ENCODE data around the gene NARS2.

Gene NARS2

DNA sequence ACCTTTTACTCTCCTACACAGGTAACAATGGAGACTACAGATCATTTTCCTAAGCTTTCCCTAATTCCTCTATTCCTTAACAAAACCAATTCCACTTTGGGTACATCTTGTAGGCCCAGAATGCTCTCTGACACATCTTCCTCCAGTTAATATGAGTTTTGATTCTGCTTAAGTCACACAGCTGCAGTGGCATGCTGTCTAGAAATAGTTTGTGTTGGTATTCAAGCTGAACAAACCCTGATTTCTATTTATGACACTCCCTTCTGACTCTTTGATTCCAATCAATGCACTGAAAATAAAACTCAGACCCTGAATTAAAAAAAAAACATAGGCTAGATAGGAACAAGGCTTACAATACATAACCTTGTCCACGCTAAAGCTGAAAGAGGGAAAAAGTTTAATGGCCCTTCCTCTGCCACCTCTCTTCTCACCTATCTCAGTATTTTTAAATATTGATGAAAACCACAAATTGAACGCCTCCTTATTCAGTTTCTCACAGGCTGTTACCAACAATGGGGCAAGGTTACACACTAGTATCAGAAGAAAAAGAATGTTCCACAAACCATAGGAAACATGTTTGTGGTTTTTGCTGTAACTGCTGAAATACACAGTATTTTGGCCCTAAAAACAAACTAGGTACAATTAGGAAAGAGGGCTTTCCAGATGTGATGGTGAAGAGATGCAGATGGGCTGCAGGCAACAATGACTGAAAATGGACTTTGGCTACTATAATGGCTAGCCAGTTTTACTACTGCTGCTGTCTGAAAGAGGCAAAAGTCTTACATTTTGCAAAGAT, 121.3 kb downstream of the NARS2 start:
- no peak for DNase-seq
- intact Hi-C loops (cut with DNase I) = no loop called here

DNA sequence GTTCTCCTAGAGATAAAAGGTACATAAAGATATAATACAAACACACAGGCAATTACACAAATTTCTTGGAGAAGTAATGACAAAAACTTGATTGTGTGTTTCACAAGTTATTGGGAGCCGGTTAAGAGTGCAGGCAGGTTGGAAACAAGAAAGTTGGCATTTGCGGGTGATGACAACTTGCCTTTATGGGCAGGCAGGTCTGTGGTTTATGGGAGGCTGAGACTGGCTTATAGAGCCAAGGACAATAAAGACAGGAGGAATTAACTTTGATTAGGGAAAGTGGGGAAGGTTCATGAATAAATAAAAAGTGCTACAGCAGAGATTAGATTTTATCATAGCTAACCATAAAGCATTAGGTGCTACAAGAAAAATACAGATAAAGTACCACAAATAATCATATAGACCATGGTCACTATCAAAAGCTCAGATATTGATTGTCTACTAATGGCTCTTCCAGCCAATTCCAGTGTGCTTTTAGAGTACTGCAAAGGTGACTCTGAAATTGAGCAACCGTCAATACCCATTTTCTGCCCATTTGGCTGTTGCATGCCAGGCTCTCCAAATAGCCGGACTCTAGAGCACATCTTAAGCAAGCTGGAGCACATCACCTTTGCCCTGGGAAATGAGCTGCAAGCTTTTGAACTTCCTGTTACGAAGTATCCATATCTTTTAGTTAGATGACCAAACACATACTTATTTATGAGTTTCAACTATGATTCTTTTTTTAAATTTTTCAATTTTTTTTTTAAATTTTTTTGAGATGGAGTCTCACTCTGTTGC, 123.1 kb downstream of the NARS2 start:
- intact Hi-C loops (cut with DNase I) = no loop called here
- no peak for DNase-seq

DNA sequence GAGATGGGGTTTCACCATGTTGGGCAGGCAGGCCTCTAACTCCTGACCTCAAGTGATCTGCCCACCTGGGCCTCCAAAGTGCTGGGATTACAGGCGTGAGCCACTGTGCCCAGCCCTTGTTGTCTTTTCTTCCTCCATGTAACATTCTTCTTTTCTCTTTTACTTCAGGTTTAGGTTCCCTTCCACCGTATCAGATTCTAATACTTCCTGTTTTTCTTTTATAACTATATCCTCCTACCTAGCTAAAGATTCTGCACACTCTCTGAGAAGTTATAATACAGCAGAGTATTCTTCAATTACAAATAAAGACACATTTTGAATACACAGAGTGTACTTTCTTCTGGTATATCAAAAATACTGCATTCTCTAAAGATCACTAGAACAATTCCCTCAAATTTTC, 123.8 kb downstream of the NARS2 start:
- intact Hi-C loops (cut with DNase I) = no loop called here
- no peak for DNase-seq

DNA sequence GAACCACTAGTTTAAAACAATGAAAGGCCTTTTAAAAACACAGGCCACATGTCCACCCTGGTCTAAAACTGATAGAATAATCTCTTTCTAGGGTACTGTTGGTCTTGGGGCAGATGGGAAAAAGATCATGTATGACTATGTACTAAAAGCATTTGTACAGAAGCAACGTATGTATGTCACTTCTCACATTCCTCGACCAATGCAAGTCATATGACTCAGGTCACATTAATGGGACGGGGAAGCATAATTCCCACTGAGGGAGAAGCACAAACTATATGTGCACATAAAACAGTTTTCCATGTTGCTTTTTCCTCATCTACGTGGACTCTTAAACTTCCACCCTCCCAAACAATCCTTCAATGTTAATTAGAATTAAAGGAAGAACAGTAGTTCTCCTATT, 124.8 kb downstream of the NARS2 start:
- no peak for DNase-seq
- intact Hi-C loops (cut with DNase I) = no loop called here

DNA sequence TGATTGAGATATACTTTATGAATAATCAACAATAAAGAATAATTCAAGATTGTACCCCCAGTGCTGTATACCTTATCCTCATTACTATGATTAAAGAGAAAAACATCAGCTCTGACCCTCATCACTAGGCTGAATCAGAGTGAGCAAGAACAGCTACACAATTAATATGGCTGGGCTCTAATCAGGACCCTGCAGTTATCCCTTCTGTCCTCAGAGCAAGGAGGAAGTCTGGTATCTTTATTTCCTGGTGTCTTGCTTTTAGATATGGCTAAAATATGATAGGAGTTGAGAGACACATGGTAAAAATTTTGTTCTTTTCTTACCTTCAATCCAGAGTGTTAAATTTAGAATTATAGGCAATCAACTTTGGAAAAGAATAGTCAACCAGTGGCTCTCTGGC, 128.5 kb downstream of the NARS2 start:
- DNase-seq = no peak
- intact Hi-C loops (cut with DNase I) = no loop called here

DNA sequence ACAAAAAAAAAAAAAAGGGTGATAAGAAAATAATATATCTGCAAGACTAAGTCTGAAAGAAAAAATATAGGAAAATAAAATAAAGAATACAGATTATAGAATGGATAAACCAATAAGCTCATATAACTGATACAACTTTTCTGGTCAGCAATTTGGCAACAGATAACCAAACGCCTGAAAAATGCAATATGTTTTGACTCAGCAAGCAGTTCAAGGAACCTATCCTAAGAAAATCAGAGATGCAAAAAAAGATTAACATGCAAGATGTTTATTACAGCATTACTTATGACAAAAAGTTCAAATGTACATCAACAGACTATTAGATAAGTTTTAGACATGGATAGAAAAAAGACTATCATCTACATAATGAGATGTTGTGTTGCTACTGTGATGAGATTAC, 129.9 kb downstream of the NARS2 start:
- no peak for DNase-seq
- intact Hi-C loops (cut with DNase I) = no loop called here

DNA sequence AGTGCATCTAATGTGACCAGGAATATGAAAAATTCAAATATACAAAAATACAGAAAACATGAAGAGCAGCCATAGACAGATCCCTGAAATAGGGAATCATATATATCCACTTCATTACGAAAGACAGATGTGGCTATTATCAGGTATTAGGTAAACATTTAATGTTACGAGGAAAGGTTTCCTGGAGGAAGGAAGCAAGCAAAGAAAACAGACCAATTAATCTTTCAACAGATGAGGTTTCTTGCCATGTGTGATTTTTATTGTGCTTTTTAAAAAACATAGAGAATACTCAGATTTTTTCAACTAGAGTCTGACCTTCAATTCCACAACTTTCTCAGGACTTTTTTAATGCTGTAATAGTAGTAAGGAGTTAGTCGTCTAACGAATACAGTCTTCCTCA, 132.7 kb downstream of the NARS2 start:
- intact Hi-C loops (cut with DNase I) = no loop called here
- no peak for DNase-seq

DNA sequence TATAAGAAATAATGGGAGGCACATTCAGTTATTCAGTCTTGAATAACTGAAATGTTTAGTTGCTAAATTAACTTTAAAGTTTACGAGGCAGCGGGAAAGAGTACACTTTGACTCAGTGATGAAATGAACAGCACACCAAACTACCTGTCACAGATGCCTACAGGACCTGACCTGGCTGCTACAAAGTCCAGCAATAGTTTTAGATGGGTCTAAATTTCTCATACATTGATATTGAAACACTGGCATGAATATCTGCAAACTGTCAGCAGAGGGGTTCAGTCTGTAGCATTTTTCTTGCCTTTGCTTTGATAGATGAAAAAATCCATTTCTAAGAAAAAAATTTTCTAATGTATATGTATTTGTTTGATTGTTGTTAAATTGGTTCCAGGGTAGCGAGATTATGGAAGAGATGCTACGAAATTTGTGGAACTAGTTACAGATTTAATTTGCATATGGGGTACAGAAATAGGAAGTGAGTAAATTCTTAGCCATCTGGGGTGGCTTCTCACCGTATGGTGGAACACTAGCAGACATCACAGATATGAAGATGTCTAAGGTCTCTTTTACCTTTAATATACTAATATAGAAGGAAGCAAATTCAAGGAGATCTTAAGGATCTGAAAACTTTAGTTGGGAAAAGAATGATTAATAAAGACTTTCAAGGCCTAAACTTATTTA, 136.2 kb downstream of the NARS2 start:
- intact Hi-C loops (cut with DNase I) = no loop called here

DNA sequence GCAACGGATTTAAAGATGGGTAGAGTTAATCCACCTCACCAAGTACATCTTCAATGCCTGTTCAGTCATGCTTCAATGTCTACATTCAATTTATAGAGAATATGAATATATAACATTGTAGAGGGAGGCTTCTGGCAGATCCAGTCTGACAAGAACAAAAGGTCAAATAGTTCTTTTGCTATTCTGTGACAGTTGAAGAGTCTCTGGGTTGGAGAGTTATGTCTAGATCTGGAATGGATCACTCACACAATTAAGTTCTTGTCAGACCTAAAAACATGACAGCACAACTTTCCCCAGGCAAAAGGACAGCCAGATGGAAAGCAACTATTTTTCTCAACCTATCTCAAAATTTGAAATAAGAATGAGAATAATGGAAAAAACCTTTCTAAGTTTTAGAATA, 141.7 kb downstream of the NARS2 start:
- no peak for DNase-seq
- intact Hi-C loops (cut with DNase I) = loop anchor here (5.0 kb wide), 1 partner anchor 286 kb away; no protein-coding TSS in a partner anchor

More for the DNA sequence above, 136.2 kb downstream of the NARS2 start:
- DNase-seq = no peak

DNA sequence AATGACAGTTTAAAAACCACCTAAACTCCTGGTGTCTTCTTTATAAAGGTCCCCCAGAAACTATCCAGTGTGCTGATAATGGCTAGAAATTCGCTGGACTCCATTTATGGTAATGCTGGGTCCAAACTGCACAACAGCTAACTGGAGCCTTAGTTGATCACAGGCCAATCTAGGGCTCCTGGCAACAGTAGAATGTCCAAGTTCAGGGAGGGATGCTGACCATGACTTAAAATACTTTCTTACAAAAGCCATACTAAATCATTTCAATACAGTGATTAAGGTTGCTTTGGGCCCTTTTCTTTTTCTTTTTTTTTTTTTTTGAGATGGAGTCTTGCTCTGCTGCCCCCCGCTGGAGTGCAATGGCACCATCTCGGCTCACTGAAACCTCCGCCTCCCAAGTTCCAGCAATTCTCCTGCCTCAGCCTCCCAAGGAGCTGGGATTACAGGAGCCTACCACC, 142.6 kb downstream of the NARS2 start:
- DNase-seq = peak in 2 of 10 donors; percentile 30 to 66
- intact Hi-C loops (cut with DNase I) = loop anchor here (5.0 kb wide), 1 partner anchor 285 kb away; no protein-coding TSS in a partner anchor

DNA sequence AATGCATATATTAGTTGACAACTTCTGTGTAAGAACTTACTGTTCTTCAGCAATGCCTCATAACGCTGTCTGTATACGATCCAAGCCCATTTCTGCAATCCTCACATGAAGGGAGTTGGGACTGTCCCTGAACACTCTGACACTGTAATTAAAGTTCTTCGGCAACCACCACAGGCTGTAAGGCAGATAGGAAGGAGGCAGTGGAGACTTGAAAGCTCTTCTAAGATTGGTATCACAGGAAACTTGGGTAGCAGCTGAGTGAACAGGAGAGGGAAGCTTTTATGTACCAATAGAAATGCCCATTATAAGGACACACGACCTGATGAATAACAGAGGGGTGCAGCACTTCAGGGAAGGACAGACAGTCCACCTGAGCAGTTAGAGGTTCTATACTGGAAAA, 145.0 kb downstream of the NARS2 start:
- no peak for DNase-seq
- intact Hi-C loops (cut with DNase I) = loop anchor here (5.0 kb wide), 1 partner anchor 282 kb away; no protein-coding TSS in a partner anchor

DNA sequence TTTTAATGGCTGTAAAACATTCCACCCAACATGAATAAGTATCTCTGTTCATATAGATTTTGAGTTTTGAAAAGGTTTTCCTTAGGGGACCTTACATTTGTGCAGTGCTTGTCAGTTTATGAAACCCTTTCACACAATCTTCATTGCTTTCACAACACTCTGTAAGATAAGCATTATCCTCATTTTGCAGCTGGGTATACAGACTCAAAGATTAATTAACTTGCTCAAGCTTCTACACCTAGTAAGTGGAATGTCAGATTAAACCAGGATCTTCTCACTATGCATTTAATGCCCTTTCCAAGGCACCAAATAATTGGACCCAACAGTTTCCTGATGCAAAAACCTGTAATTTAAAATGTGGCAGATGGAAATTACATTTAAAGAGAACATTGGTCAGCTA, 145.5 kb downstream of the NARS2 start:
- DNase-seq = no peak
- intact Hi-C loops (cut with DNase I) = no loop called here

DNA sequence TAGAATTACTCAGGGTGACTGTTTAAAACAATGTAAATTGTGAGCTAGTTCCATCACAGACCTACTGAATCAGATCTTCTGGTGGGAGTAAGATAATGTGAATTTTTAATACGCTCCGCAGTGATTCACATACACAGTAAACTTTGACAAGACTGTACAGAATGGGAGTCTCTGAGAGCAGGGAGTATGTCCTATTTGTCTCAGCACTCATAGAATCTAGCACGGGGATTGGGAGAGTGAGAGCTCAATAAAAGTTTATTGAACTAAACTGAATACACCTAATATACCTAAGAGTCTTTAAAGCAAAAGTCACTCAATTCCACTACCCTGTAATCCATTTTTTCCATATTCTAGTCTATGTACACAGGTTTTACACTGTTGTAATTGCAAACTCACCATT, 145.9 kb downstream of the NARS2 start:
- intact Hi-C loops (cut with DNase I) = no loop called here
- DNase-seq = no peak

DNA sequence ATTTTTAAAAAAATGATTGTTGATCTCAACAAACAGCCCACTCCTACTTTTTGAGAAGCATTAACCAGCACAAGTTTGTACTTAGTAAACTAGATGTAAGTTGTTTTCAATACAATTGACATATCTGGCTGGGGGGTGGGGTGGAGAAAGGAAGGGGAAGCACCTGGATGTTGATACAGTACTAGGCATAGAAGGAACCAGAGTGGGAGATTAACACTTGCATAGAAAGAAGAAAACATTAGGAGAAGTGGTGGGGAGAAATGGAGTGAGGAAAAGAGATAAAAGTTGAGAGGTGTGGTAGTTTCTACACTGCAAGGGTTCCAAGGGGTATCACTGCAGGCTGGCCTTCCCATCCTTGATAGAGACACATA, 146.4 kb downstream of the NARS2 start:
- DNase-seq = no peak
- intact Hi-C loops (cut with DNase I) = no loop called here

DNA sequence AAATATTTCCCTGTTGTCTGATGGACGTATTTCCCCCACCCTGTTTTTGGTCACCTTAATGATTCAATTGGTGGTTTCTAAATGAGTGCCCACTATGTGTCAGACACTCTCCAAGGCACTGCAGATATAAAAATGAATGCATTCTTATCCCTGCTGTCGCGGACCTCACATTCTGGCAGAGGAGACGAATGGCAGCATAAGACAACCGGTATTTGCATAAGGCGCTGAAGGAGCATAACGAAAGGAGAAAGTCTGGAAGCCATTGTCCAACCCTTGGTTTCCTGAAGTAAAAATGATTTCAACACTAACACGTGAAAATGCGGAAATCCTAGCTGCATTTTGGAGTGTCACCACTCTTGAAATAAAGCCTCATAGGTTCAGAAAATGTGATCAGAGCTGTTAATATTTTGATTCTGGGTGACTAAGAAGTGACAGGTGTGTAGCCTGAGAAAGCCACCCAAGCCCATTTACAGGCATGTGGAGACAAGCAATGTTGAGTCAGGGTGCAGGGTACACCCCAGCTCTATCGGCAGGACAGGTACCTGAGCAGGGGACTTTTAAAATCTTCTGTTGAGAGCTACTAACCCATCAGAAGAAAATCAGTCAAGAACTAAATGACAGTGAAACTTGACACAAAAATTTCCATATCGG, 146.9 kb downstream of the NARS2 start:
- intact Hi-C loops (cut with DNase I) = no loop called here
- no peak for DNase-seq

DNA sequence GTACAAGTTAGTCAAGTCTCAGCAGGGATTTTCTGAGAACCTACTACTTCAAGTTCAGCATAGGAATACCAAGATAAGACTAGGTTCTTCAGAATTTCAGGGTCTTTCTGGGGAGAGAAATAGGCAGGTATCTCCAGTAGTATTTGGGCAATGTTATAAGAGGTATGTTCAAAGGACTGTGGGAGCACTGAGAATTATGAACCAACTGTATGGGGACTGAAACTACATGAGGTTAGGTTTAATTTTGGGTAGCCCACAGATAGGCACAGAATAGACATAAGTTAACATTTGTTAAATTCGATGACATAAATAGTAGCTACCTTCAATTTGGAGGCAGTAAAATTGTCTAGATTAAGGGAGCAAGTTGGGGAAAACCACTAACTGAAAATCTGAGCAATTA, 147.8 kb downstream of the NARS2 start:
- intact Hi-C loops (cut with DNase I) = no loop called here
- no peak for DNase-seq

DNA sequence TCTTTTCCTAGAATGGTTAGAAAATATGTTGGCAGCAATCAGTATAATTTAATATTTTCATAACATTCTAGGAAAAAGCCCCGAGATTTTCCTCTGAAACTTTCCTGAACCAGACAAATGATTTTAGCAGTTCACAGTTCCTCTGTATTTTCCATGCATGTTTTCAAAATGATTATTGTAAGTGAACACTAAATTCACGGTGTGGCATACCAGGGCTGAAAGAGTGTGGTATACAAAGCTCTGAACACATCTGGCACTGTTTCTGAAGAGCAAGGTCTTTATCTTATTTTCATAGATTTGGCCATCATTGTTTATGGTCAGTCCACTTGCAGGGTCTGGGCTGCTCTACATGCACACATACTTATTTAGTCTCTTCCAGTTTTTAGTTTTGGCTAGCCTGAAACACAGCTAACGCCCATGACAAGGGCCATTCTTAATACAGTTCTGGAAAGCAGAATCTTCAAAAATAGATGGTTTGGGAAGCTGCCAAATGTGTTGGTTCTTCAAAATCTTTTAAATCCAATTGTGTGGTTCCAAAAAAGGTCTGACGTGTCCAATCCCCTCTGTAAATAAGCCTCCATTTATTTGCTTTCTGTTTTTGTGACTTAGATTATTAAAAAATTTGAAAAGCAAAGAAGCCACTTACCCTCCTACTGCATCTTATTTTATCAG, 149.1 kb downstream of the NARS2 start:
- intact Hi-C loops (cut with DNase I) = no loop called here
- no peak for DNase-seq

DNA sequence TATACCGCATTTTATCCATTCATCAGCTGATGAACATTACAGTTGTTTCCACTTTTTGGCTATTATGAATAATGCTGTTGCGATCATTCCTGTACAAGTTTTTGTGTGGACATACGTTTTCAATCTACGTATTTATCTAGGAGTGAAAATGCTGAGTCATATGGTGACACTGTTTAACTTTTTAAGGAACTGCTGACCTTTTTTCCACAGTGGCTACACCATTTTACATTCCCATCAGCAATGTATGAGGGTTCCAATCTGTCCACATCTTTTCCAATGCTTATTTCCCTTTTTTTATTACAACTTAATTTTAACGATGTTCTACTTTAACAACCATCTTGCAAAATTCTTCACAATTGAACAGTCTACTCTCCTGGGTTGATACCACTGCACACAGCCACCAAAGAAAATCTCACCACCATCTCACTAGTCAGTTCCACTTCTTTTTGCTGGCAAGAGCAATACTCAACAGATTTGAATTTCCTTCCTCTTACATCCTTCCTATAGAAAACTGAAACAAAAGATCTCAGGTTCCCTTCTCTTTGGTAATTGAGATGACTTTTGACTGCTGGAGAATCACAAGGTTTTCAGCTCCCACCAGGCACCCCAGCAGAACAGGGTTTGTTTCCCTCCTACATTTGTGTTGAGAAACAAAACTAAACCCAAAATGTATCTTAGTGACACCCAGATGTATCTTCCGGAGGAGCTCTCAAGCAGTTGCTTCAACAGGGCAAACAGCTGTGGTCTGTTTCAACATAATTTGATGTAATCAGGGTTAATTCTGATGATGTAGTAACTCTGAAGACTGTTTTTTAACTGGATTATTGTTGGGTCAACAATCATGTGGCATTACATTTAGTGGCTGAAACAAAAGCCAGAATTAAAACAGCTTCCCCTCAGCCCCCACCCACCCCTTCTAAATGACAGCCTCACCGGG, 150.1 kb downstream of the NARS2 start:
- DNase-seq = peak in 1 of 10 donors; percentile 22
- intact Hi-C loops (cut with DNase I) = loop anchor here (5.0 kb wide), 1 partner anchor 138 kb away; no protein-coding TSS in a partner anchor

DNA sequence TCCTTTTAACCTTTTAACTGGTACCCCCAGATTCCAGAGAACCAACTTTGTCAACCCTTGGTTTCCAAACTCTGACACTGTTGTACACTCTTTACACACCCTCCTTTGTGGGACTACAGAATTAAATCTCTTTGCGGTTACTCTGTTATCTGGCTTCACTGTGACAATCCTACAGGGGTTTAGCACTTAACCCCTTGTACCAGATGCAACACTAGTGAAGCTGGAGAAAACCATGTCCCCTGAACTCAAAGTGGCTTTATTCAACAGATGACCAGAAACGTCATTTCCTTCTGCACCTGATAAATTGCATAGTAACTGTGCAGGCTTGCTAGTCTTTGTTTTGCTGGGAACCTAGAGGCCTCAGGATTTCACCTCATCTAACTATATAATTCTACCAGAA, 151.4 kb downstream of the NARS2 start:
- DNase-seq = no peak
- intact Hi-C loops (cut with DNase I) = loop anchor here (5.0 kb wide), 1 partner anchor 139 kb away; no protein-coding TSS in a partner anchor

Measured in posterior cingulate gyrus (tissue), 11 donors.